GM18907 (cell line): ENCODE results near the gene HIGD1A.

ENCODE experiments used
- ATAC-seq: cut with Tn5 transposase; IDR thresholded peaks from one replicate; pipeline ENCODE4 v1.9.1; 2021; ENCODE audit warnings: mild to moderate bottlenecking, moderate library complexity; ENCODE audit not compliant: unreplicated experiment

The HIGD1A gene

DNA sequence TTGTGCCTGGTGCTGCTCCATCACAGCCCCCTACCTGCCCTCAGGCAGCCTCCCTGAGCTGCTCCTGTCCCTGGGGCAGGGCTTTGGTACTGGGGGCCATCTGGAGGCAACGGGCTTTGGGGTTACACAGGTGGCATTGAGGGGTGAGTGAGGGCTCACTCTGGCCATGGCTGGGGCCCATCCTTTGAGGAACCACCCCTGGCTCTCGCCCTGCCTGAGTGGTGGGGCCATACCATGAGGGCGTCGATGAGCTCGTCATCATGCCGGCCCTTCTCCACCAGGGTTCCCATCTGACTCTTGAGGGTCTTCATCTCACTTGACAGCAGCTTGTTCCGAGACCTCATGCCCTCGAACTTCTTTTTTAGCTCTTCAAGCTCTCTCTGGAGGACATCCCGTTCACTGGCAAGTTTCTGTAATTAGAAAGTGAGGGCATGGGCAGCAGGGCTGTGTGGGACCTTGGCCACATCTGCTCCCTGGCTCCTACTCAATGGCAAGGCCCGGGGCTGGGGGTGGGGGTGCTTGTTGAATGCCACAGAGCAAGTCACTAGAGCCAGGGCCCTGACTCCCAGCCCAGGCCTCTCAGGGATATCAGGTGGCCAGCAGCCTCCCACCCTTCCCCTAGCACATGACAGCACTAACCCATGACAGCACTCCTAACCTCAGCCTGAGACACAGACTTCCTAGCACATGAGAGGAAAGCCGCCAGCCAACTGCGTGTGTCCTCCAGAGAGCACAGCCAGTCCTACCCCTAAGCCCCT is 64.7 kb downstream of the HIGD1A start:
- no peak for ATAC-seq

DNA sequence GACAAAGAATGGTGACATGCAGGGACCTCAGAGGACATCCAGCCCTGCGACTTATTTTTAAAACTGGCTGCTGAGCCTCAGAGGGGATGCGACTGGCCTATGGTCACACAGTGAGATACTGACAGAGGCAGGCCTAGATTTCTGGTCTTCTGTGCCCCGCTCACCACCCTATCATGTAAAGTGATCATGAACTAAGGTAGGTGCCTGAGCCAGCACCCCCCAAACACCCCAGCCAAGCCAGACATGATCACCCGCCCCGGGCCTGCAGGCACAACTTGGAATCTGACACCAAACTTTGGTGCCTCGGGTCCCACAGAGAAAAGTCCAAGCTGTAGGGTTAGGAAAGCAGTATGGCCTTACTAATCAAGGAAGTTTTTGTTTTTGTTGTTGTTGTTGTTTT is 67.8 kb downstream of the HIGD1A start:
- ATAC-seq: no peak

DNA sequence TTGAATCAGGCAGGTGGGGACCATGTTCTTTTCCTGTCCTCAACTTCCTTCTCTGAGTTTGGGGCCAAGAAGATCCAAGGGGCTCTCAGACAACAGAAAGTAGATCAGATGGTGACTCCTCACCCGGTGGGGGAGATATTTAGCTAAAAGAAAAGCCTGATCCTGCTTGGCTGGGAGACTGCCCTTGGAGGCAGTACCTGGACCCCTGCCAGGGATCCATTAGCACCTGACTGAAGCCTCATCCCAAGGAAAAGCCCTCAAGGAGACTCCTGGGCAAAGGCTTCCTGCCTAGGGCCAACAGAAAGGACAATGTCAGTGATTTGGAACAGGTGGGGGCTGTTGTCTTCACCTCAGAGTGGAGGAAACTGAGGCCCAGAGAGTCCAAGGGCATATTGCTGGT is 68.2 kb downstream of the HIGD1A start:
- no peak for ATAC-seq

DNA sequence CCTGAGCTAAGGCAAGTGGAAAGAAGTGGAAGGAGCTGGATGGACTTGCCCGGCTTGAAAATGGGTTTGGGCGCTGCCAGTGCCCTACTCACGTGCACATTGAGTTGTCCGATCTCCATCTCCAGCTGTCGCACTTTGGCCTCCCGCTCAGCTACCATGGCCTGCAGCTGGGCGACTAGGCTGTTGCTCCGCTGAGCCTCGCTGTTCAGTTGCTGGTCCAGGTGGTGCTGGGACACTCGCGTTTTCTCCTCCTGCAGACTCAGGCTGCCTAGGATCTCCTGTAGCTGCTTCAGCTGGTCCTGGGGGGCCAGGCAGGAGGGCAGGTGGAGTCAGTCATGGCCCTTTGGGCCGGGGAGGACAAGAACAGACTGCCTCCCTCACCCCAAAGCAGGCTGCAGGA is 68.7 kb downstream of the HIGD1A start:
- ATAC-seq: no peak

DNA sequence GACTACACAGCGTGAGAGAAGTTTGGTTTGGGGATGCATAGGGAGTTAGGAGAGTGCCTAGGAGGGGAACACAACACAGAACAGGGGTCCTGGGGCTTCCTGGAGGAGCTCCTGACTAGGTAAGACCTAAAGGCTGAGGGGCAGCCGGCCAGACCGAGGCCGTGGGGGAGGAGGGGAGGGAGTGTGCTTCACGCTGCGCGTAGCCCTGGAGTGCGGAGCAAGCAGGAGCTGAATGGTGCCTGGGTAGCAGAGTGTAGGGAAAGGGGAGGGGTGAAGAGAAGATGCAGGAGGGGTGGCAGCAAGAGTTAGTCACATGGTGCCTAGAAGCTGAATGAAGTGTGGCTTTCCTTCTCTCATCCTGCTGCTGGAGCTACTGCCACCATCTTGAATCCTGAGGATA is 69.3 kb downstream of the HIGD1A start:
- no peak for ATAC-seq

- no peak for ATAC-seq
Measured at GRCh38 chr3:42734263-42734860, 69.9 kb downstream of the HIGD1A start.

DNA sequence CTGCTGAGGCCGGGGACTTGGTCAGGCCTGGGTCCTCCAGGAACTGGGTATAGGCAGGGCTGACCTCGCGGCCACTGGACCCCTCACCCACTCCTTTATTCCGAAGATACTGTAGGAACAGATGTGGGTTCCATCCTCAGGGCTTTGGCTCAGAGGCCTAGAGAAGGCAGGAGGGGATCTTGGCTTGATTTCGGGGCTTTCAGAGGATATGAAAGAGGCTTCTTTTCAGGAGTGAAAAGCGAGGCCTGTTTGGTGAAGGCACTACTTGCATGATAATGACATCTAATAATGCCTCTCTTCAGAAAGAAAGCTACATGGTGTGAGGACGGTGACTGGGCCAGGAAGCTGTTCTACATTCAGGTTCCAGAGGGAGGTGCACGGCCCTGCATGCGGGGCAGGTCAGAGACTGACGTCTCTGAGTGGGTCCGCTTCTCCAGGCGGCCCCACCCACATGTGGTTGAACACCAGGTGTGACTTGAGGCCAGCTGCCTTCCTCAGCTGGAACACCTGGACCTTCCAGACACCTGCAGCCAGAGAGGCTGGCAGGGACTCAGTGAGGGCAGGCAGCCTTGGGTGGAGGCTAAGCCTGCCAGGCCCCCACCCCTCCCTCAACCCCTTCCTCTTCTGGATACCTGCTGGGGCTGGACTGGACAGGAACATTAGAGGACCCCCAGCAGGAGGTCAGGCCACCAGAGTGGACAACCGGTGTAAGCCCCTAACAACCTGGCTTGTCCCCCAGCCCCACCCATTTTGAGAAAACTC is 70.6 kb downstream of the HIGD1A start:
- ATAC-seq: no peak
